ENCODE measurements around the gene STAT5B.

GRCh38 chr17:42273474-42274252, 2.5 kb downstream of the STAT5B start:
- TF ChIP-seq EZH2 (optimal IDR thresholded peaks at IDR 0.05; ENCODE audit: low read depth, low read length): no peak
- TF ChIP-seq, protein P1, sequence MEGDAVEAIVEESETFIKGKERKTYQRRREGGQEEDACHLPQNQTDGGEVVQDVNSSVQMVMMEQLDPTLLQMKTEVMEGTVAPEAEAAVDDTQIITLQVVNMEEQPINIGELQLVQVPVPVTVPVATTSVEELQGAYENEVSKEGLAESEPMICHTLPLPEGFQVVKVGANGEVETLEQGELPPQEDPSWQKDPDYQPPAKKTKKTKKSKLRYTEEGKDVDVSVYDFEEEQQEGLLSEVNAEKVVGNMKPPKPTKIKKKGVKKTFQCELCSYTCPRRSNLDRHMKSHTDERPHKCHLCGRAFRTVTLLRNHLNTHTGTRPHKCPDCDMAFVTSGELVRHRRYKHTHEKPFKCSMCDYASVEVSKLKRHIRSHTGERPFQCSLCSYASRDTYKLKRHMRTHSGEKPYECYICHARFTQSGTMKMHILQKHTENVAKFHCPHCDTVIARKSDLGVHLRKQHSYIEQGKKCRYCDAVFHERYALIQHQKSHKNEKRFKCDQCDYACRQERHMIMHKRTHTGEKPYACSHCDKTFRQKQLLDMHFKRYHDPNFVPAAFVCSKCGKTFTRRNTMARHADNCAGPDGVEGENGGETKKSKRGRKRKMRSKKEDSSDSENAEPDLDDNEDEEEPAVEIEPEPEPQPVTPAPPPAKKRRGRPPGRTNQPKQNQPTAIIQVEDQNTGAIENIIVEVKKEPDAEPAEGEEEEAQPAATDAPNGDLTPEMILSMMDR (IDR thresholded peaks at IDR 0.05; ENCODE audit: low read length): no peak

All from MM.1S (cell line).